ENCODE results near the gene MOG.
"Not testable (repeated sequence)": the region's sequence is repeated elsewhere in the genome, so short reads cannot be mapped to it uniquely, and the experiment has no call there.

The MOG gene

GRCh38 chr6:29641430-29642148, 15.3 kb upstream of the MOG start:
- no peak for DNase-seq

DNA sequence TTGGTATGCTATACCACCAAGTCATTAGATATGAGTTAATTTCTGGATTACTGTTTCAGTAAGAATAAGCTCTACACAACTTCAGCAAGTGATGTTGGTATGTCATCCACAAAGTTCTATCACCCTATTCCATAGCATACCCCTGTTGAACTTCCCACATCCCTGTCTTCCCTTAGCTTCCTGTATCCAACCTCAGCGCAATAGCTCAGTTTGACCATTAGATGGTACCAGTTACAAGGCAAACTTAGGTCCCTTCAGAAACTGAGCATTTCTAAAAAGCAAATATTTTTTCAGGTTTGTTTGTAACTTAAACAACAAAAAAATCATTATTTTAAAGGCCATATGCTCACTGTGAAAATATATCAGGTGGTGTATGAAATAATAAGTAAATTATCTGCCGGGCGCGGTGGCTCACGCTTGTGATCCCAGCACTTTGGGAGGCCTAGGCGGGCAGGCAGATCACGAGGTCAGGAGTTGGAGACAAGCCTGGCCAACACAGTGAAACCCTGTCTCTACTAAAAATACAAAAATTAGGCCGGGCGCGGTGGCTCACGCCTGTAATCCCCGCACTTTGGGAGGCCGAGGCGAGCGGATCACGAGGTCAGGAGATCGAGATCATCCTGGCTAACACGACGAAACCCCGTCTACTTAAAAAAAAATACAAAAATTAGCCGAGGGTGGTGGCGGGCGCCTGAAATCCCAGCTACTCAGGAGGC, 8.8 kb upstream of the MOG start:
- DNase-seq, result peak; percentile 6

GRCh38 chr6:29649701-29650673, 6.9 kb upstream of the MOG start:
- peak; percentile 93 for DNase-seq

- peak; percentile 6 for DNase-seq
Observed at GRCh38 chr6:29651413-29652197, 5.3 kb upstream of the MOG start.

DNA sequence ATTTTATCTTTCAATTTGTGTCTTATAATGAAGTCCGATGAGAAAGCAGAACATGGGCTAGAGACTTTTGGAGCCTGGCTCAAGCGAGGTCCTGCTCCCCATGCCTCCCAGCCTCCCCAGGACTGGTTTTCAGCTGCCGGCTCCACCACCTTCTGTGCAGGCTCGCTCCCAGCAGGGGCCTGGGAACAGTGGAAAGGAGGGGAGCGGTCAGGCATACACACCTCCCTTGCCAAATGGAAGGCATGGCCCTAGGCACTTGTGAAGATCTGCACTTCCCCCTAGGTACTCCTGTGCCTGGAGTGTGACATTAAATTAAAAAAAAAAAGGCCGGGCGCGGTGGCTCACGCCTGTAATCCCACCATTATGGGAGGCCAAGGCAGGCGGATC, 4.7 kb upstream of the MOG start:
- no peak for DNase-seq

- peak; percentile 49 for DNase-seq
Observed at GRCh38 chr6:29653452-29654038, 3.3 kb upstream of the MOG start.

DNA sequence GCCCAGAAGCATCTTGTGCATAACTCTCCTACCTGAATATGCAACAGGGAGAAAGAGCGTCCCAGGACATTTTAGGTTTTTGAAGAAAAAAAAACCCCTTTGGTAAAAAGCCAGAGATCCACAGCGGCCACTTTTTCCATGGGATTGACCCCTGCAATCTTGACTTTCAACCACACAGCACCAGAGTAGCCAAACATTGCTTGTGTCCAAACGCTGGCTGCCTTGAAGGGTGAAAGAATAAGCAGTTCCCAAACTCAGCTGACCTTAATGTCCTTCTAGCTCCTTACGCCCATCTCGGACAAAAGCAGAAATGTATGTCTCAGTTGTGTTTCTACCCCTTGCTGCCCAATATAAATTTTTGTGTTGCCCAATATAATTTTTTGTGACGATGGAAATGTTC, 1.2 kb upstream of the MOG start:
- no peak for DNase-seq

DNA sequence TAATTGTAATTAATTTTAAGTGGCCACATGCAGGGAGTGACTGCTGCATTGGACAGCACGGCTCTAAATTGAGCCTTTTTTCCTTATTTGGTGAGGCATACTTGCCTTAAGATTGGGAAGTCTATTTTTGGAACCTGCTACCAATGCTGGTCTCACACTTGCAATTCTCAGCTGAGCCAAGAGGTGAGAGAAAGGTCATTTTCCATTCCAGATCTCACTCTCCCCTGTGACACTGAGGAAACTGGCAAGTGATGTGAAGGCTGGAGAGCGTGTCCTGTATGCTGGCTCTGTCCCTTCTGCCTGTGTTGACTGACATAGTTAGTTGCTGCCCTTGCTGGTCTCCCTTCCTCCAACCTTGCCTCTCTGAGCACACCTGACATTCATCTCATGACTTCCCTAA, 735 bp upstream of the MOG start:
- no peak for DNase-seq

- DNase-seq, result no peak
Observed at GRCh38 chr6:29661071-29661470, 4.2 kb downstream of the MOG start.

GRCh38 chr6:29661502-29662141, 4.7 kb downstream of the MOG start:
- DNase-seq, result not testable (repeated sequence)

DNA sequence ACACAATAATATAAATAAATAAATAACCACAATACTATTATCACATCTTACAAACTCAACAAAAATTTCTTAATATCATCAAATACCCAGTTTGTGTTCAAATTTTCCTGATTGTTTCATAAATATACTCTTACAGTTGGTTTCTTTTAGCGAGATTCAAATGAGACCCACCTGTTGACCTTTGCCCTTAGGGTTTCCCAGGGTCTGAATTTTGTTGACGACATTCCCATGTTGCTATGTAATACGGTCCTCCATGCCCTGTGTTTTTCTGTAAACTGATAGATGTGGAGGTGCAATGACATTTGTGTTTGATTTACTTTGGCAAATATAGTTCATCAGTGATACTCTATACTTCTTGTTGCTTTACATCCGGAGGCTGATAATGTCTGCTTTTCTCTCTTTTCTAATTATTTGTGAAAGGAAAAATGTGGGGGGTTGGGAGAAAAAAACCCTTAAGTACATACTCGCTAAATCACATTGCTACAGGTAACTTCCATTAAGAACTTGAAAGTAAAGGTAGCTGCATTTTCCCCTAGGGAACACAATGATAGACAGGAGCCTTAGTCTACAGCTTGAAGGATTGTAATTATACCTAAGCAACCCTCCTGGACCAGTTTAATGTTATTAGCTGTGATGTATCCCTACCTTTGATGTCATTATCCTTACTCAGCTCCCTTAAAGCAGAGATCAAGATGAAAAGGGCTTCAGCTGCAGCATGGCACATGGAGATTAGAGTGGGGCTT, 6.6 kb downstream of the MOG start:
- DNase-seq, result no peak

GRCh38 chr6:29665942-29666825, 9.3 kb downstream of the MOG start:
- DNase-seq, result no peak

DNA sequence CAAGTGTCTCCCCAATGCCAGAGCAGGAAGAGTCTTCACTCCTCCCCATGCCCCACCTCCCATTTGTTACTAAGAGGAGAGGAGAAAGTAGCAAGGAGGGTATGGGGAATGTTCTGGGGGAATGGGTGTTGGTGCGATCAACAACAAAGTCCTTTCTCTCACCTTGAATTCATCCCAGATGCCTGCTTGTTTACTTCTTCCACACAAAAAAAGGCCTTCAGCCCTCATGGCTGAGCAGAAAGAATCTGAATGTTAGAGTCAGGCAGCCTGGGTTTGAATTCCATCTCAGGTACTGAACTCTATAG, 9.9 kb downstream of the MOG start:
- DNase-seq, result no peak

DNA sequence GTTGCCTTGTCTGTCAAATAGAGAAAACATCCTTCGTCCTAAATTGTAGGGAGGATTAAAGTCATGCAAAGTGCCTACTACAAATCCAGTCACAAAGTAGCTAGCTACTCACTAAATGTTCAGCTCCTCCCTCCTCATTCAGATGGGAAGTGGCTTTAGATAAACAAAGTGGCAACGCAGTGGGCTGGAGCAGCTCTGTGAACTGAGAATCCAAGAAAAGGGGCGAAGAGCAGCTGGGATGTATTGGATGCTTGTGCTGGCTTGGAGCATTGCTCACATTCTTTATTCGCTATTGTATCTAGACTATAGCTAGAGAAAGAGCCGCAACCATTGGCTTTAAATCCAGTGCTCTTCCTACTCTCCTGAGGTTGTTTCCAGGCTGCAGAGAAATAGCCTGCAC, 10.3 kb downstream of the MOG start:
- DNase-seq, result no peak

DNA sequence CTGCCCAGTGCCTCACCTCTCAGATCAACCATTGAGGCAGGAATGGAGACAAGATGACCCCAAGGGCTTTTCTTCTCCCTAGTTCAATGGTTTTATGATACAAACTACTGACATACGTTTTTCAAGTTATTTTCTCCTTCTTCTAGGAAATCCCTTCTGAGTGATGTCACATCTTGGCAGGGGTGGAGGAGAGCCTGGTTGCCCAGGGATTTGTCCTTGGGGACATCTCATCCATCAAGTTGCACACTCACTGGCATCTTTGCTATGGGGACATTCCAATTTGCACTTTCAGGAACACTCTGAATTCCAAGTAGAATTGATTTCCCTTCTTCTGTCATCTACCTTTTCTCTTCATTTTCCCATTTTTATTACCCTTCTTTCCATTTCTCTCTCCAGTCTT, 14.1 kb downstream of the MOG start:
- DNase-seq, result no peak

DNA sequence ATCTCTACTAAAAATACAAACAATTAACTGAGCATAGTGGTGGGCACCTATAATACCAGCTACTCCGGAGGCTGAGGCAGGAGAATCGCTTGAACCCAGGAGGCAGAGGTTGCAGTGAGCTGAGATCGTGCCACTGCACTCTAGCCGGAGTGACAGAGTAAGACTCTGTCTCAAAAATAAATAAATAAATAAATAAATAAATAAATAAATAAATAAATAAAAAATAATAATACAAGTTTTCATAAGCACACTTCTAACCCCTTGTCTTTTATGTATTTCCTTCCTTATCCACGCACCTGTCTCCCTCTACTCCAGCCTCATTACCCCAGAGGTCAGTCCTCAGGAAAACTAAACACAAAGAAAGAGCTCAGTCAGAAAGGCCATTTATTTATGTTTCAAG, 15.2 kb downstream of the MOG start:
- DNase-seq, result not testable (repeated sequence)

DNA sequence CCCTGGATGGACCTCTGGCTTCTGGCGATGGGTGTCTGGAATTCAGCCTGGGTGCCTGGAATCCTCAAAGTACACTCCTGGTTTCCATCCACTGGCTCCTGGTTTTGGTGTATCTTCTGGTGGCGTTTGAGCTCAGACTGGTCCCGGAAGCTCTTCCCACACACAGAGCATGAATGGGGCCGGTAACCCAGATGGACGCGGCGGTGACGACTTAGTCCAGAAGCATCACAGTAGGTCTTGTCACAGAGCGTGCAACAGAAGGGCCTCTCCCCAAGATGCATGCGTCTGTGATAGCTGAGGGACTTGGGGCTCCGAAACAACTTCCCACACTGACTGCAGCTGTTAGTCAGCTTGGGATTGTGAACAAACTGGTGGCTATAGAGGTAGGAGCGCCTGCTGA, 16.3 kb downstream of the MOG start:
- no peak for DNase-seq

DNA sequence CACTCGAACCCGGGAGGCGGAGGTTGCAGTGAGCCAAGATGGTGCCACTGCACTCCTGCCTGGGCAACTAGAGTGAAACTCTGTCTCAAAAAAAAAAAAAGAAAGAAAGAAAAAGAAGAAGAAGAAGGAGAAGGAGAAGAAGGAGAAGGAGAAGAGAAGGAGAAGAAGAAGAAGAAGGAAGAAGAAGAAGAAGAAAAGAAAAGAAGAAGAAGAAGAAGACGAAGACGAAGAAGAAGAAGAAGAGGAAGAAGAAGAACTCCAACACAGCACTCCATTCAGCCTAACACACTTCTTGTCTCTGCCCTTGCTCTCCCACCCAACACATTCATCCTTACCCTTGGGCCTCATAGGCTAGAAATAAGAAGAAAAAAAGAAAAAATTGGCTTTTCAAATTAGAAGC, 17.1 kb downstream of the MOG start:
- DNase-seq, result no peak

GRCh38 chr6:29675561-29675960, 18.7 kb downstream of the MOG start:
- no peak for DNase-seq

DNA sequence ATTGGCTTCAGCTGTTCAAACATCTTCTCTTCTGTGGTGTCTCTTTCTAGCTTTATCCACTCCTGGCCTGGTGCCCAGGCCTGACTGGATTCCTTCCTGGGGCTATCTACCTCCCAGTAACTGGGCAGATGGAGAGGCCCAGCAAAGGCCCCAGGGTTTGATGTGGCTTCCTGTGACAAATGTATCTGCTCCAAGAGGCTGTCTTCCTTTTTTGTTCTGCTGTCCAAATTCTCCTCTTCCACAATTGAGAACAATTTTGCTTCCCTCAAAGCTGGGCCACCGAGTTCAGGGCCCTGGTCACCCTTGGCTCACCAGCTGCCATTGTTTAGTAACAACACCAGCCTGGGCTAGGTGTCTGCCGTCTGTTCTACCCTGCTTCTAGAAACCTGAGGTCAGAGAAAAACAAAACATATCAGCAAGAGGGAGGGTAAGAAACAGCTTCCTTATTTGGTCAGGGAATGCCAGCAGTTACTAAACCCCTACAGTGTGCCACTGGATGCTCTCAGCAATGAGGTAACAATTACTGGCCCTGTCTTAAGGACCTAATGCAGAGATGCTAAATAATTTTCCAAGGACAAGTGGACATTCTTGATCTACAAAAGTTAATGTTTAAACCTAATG, 20.2 kb downstream of the MOG start:
- DNase-seq, result no peak
